AG04449 (cell line): ENCODE measurements around the gene SASH3.

Experiments
- CTCF ChIA-PET: fragments of 350-600 bp; formaldehyde crosslinking; extraction: SDS; loops from one replicate; lab custom pipeline; 2021; ENCODE audit warnings: antibody characterized with exemption; lab: Yijun Ruan, JAX
- POLR2A ChIA-PET: fragments of 400-600, 350-600 bp; formaldehyde crosslinking; extraction: SDS; loops from one replicate; lab custom pipeline; 2020; ENCODE audit warnings: antibody characterized with exemption, inconsistent platforms; lab: Yijun Ruan, JAX
- DNase-seq: peaks from one replicate; pipeline ENCODE4 v3.0.0-alpha.2; 2010; ENCODE audit warnings: low read depth, low spot score
- H3K4me3 ChIP-seq: 2 replicates; pipeline ENCODE4 v1.5.1; 2011; ENCODE audit warnings: low read depth, mild to moderate bottlenecking, control low read depth, low read length
- CTCF ChIP-seq: IDR thresholded peaks from one replicate; pipeline ENCODE4 v1.5.1; 2011; ENCODE audit warnings: mild to moderate bottlenecking, moderate library complexity, low read length, control low read depth, inconsistent platforms; ENCODE audit not compliant: insufficient read depth; ENCODE audit errors: missing control alignments

Gene SASH3

GRCh38 chrX:129763666-129764065, 16.1 kb upstream of the SASH3 start:
- ChIA-PET CTCF (no interaction called here), POLR2A (no interaction called here)
- no peak for TF ChIP-seq CTCF
- no peak overlapping the region for H3K4me3 ChIP-seq
- DNase-seq, result no peak

GRCh38 chrX:129768186-129768585, 11.6 kb upstream of the SASH3 start:
- no peak for TF ChIP-seq CTCF
- CTCF ChIA-PET, result no interaction called here

GRCh38 chrX:129768586-129769466, 10.9 kb upstream of the SASH3 start:
- TF ChIP-seq CTCF, result no peak
- POLR2A ChIA-PET, result no interaction called here
- no peak for DNase-seq
- CTCF ChIA-PET, result no interaction called here
- no peak overlapping the region for H3K4me3 ChIP-seq

More at GRCh38 chrX:129768186-129768585, 11.6 kb upstream of the SASH3 start:
- POLR2A ChIA-PET, result no interaction called here
- no peak for DNase-seq
- H3K4me3 ChIP-seq, result no peak overlapping the region

GRCh38 chrX:129769467-129770154, 10.1 kb upstream of the SASH3 start:
- ChIA-PET CTCF (no interaction called here), POLR2A (no interaction called here)
- TF ChIP-seq CTCF, result no peak
- DNase-seq, result no peak
- no peak overlapping the region for H3K4me3 ChIP-seq

- ChIA-PET CTCF (no interaction called here), POLR2A (no interaction called here)
Measured at GRCh38 chrX:129771266-129771995, 8.3 kb upstream of the SASH3 start.

More at GRCh38 chrX:129771266-129771995, 8.3 kb upstream of the SASH3 start:
- TF ChIP-seq CTCF, result no peak
- DNase-seq, result no peak
- H3K4me3 ChIP-seq, result no peak overlapping the region
